ENCODE measurements around the gene LRP1B. TPM values are rescaled to one million over a fixed set of nuclear protein-coding genes. Genes with fewer than 3 reads are reported as not detected.

Gene LRP1B
- total and polyA plus RNA-seq, 2 of the 8 experiments (the other 6 are each of a cell fraction or from before 2014, with no cell fraction given): 0.03 TPM; not detected in 1

DNA sequence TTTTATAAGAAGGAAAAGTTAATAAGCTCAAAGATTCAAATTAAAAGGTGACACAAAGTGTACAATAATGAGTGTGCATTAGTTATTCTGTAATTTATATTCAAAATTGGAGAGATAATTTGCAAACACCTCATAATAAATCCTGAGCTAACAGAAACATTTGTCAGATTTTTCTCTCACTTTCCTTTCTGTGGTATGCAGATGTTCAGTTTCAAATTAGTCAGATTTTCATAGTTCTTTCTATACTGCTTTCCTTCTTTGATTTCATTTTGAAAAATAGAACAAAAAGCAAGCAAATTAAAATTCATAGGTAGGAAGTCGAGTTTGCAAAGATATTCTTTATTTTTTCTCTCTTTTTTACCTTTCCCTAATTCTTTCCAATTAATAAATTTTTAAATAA is 1930.5 kb downstream of the LRP1B start:
- H3K23me2 ChIP-seq (ENCODE audit: low read depth, low read length): no peaks in the 10 kb centered on the region
- no peak overlapping the region for H3K14ac ChIP-seq (ENCODE audit: insufficient read length)
- H3K9me3 ChIP-seq (ENCODE audit: insufficient read depth in 2 of 2, low read depth in 1 of 2, low read length in 1 of 2): no peaks in the 10 kb centered on the region
- H2BK15ac ChIP-seq (ENCODE audit: low read length): no peak overlapping the region
- TF ChIP-seq NRF1 (IDR thresholded peaks at IDR 0.05; ENCODE audit: low read depth, low read length) (no peak), CBX8 (IDR thresholded peaks at IDR 0.05; ENCODE audit: borderline replicate concordance, low read depth, low read length) (no peak), GABPA (IDR thresholded peaks at IDR 0.05; ENCODE audit: borderline replicate concordance, insufficient read depth, low read length) (no peak)
- TF ChIP-seq, protein P1, sequence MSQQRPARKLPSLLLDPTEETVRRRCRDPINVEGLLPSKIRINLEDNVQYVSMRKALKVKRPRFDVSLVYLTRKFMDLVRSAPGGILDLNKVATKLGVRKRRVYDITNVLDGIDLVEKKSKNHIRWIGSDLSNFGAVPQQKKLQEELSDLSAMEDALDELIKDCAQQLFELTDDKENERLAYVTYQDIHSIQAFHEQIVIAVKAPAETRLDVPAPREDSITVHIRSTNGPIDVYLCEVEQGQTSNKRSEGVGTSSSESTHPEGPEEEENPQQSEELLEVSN (IDR thresholded peaks at IDR 0.05): no peak
- CTCF ChIA-PET (ENCODE audit: partially characterized antibody): interaction anchor here (1.0 to 1.1 kb wide), 2 partner anchors 14 to 24 kb away, joined by 3 to 4 read pairs; no protein-coding TSS in a partner anchor
- H4K91ac ChIP-seq (replicated peaks; ENCODE audit: insufficient read length, low read length): no peak overlapping the region
- H4K5ac ChIP-seq (ENCODE audit: insufficient read length, low read depth, low read length): no peak overlapping the region
- no peaks in the 10 kb centered on the region for H3K79me1 ChIP-seq (ENCODE audit: low read depth, low read length)
- no peaks in the 10 kb centered on the region for H4K20me1 ChIP-seq (replicated peaks in 1 of 2; ENCODE audit: control insufficient read depth in 1 of 2, insufficient read depth in 2 of 2, low read length in 2 of 2)
- H2AK5ac ChIP-seq (ENCODE audit: low read depth, low read length): no peak overlapping the region
- no peak overlapping the region for H2BK5ac ChIP-seq (ENCODE audit: low read depth, low read length)
- no peak overlapping the region for H2BK120ac ChIP-seq (replicated peaks; ENCODE audit: low read depth, low read length)
- no peak overlapping the region for H3K4me2 ChIP-seq (ENCODE audit: insufficient read depth in 1 of 2, low read depth in 2 of 2, low read length in 2 of 2)
- WGBS, 2 experiments (ENCODE audit: extremely low coverage in 1 of 2, insufficient coverage in 1 of 2, insufficient read length in 1 of 2, insufficient replicate concordance in 2 of 2, low coverage in 1 of 2, low lambda C conversion rate in 2 of 2, missing lambda C conversion rate in 1 of 2): 18% methylated on average over 1 of the region's 1 CpG; no CpG with 5 or more reads in 1 of the 2 experiments
- no peak overlapping the region for H4K8ac ChIP-seq (ENCODE audit: extremely low read depth, insufficient read depth, low read length)
- H2AFZ ChIP-seq (ENCODE audit: low read length): no peak overlapping the region
- H3K27me3 ChIP-seq (replicated peaks in 1 of 4; ENCODE audit: control insufficient read depth in 3 of 4, extremely low read depth in 1 of 4, insufficient read depth in 3 of 4, low read length in 3 of 4): no peaks in the 10 kb centered on the region
- FAIRE-seq: no peak
- DNase-seq (ENCODE audit: low read depth in 1 of 2, low spot score in 2 of 2): no peak
- no peak overlapping the region for H3K9ac ChIP-seq (replicated peaks in 1 of 4; ENCODE audit: extremely low read depth in 1 of 4, low read depth in 3 of 4, low read length in 3 of 4)
- H2BK20ac ChIP-seq (ENCODE audit: low read length): no peak overlapping the region
- H2BK12ac ChIP-seq (ENCODE audit: low read depth, low read length): no peak overlapping the region
- no peaks in the 10 kb centered on the region for H3K79me2 ChIP-seq (ENCODE audit: control insufficient read depth in 1 of 2, insufficient read depth in 2 of 2, low read length in 2 of 2)
- no peak overlapping the region for H3K56ac ChIP-seq (replicated peaks; ENCODE audit: insufficient read length, low read depth, low read length)
- H3K36me3 ChIP-seq (ENCODE audit: control insufficient read depth in 2 of 4, insufficient read depth in 4 of 4, low read length in 3 of 4): no peaks in the 10 kb centered on the region
- H3K23ac ChIP-seq (ENCODE audit: insufficient read length): no peak overlapping the region
- no peaks in the 10 kb centered on the region for H3K4me1 ChIP-seq (replicated peaks in 1 of 4; ENCODE audit: control insufficient read depth in 3 of 4, insufficient read depth in 4 of 4, low read length in 3 of 4)
- H3K4me3 ChIP-seq (ENCODE audit: extremely low read depth in 1 of 4, insufficient read depth in 2 of 4, low read depth in 3 of 4, low read length in 4 of 4): no peak overlapping the region
- H3K18ac ChIP-seq (ENCODE audit: extremely low read depth, low read length): no peak overlapping the region
- H3K27ac ChIP-seq (ENCODE audit: low read depth, low read length): no peak overlapping the region
- H3K4ac ChIP-seq (replicated peaks; ENCODE audit: insufficient read length, low read depth, low read length): no peak overlapping the region
- POLR2A ChIA-PET (ENCODE audit: partially characterized antibody): no interaction called here

Data from H1 (cell line).